Posterior cingulate gyrus (tissue), 11 donors: ENCODE measurements around the gene PARP3.

Source experiments
- DNase-seq, 10 donors: peaks; one replicate each; pipeline versions ENCODE4 v3.0.0 to v3.0.0-alpha.2; 2020 to 2021; ENCODE audit warnings: mixed read lengths in 3 of 10
- intact Hi-C: fragments of 100-400 bp; cut with DNase I; formaldehyde crosslinking; loops from one replicate; pipeline ENCODE4 v1.15.1; 2023

PARP3 gene

DNA sequence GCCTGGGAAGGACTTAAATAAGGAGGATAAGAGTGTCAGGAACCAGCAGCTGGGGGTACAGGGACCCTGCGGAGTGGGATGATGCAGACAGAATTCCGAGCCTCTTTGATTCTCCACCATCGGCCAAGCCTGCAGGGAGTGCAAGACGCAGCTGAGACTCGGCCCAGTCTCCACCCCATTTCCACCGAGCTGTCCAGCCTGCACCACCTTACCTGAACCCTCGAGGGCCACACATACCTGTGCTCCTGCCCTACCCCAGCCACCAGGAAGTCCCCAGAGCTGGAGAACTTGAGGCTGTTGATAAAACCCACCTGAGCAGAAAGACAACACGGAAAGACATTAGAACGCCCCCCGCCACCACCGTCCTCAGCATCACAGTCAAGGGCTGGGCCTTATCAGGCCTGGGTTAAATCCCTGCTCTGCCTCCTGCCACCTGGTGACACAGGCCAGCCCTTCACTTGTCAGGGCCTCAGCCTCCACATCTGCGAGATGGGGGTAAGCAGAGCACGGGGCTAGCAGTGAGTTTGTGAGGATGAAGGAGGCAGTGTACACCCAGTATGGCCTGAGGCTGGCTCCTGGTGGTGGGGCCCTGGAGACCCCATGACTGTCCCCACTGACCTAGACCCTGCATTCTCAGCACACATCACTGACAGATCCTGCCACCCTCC, 8.6 kb upstream of the PARP3 start:
- intact Hi-C loops = no loop called here
- peak in 2 of 10 donors; percentile 39 to 43 for DNase-seq

DNA sequence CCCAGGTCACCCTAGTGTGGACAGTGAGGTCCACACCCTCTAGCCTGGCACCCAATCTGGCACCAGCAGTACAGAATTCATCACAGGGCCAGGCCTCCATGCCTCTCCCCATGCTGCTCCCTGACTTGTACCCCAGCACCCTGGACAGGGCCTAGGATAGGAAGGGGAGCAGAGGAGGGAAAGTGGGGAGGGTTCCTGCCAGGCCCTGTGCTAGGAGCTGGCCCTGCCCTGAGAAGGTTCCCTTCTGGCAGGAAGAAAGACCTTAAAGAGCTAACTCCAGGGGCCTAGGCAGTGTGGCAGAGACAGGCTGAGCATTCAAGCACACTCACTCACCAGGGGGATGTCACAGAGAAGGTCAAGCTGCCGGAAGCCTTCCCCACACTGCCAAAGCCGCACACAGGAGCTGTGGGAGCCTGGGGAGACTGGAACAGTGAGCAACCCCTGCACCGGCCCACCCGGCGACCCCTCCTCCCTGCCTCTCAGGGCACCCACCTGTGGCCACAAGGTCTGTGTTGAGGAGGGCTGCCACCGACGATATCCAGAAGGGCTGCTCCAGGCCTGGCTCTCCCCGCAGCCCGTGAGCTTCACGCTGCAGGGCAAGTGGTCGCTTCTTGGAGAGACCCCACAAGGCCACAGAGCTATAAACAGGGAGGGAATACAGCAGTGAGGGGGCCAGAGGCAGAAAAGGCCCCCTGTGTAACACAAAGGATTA, 7.9 kb upstream of the PARP3 start:
- DNase-seq = peak in 2 of 10 donors; percentile 27 to 41
- intact Hi-C loops = no loop called here

DNA sequence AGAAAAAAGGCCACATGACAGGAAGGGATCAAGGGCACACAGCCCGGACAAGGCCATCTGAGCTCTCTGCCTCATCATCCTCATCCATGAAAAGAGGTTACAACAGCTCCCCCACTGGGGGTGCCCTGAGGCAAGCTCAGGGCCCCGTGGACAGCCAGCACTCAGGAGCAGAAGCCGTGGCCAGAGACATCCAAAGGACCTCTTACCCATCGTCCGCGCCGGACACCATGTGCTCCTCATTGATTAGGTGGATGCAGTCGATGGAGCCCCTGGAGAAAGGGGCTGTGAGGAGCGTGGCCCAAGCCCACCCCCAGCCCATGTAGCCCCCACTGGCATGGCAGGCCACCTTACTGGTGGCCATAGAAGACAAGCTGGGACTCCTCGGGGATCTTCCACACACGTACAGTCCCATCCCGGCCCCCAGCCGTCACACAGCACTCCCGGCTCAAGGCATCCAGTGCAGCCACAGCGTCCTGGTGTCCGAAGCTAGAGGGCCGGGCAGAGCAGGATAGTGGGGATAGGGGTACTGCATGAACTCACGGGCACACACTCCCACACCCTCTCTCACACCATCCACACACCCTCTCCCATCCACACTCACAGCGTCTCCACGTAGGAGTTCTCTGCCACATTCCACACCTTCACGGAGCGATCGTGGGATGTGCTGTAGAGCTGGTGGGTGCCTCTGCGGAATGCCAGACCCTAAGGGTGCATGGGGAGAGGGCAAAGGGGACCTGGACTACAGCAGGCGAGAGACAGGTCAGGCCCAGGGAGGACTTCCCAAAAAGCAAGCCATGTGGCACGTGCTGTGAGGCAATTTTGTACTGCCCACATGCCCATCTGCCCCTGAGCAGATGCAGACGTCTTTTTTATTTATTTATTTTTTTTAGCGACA, 6.9 kb upstream of the PARP3 start:
- peak in 2 of 10 donors; percentile 59 to 63 for DNase-seq
- intact Hi-C loops = no loop called here

DNA sequence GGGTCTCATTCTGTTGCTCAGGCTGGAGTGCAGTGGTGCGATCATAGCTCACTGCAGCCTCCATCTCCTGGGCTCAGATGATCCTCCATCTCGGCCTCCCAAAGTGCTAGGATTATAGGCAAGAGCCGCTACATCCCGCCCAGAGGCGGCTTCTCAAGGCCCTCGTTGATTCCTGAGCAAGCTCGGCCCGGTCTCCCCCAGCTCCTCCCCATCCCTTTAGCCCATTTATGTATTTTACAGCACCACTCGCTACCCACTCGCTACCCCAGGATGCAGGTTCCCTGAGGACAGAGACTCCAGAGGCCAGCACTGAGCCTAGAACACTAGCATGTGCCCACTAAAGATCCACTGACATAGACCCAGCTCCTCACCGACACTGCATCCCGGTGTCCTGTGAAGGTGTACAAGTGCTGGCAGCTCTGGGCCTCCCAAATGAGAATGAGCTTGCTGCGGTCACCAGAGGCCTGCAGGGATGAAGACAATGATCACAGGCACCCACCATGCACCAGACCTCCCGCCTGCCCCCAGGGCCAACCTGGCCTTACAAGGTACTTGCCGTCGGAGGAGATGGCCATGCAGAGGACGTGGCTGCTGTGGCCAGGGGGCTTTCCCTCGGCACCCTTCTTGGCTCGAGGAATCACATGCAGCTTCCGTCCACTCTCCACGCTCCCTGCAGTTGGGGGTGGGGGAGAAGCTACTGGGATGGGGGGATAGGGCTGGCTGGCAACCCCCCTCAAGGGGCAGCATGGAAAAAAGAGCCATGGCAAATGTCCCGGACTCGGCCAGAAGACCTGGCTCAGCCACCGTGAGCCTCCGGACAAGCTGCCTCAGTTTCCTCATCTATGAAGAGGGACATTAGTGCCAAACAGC, 6.0 kb upstream of the PARP3 start:
- peak in 2 of 10 donors; percentile 44 to 68 for DNase-seq

DNA sequence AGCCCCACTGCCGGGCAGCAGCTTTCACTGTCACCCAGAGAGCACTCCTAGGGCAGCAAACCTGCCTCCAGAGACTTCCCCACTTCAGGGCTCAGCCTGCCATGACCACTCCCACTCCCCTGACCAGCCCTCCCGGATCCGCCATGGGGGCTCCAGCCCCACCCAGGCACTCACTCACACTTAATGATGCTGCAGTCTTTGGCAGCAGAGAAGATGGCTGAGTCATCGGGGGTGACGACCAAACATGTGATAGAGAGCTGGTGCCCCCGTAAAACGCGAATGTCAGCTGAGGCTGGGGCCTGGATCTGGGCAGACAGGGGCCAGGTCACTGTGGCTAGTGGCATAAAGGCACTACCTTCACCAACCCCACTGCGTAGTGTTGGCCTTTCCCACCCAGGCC, 5.1 kb upstream of the PARP3 start:
- intact Hi-C loops = no loop called here
- peak in 2 of 10 donors; percentile 45 to 59 for DNase-seq

More for the DNA sequence above, 6.0 kb upstream of the PARP3 start:
- intact Hi-C loops = no loop called here

DNA sequence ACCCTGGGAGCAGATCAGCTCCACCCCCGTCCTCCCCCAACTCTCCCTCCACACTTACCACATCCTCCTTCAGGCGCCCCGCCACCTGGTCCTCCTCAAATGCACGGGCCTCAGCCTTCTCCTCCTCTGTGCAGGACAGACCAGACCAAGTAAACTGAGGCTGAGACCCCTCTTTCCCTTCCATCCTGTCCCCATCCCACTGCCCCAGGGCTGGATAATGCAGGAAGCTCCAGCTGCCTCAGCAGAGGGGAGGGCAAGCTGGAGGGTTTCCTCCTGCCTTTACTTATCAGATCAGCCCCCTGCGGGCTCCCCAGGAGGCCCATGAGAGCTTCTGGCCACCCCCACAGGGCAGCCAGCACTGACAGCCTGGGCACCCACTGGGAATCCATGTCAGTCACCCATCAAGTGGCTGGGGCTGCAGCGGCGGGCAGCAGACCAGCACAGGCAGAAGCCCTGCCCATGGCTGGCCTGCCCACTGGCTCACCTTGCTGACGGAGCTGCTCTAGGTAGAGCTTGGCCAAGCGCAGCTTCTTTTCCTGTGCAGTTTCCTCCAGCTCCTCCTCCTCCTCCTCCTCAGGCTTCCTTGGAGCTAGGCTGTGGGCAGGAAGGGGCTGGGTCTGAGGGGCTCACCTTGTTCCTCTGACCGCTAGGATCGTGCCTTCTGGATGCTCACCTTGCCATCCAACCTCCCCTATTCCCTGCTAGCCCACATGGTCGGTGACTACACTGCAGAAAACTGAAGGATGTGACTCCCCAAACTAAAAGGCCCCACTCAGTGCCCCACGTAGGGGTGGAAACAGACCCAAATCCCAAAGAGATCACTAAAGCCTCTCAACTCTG, 4.3 kb upstream of the PARP3 start:
- intact Hi-C loops = no loop called here
- DNase-seq = peak in 2 of 10 donors; percentile 31 to 74

DNA sequence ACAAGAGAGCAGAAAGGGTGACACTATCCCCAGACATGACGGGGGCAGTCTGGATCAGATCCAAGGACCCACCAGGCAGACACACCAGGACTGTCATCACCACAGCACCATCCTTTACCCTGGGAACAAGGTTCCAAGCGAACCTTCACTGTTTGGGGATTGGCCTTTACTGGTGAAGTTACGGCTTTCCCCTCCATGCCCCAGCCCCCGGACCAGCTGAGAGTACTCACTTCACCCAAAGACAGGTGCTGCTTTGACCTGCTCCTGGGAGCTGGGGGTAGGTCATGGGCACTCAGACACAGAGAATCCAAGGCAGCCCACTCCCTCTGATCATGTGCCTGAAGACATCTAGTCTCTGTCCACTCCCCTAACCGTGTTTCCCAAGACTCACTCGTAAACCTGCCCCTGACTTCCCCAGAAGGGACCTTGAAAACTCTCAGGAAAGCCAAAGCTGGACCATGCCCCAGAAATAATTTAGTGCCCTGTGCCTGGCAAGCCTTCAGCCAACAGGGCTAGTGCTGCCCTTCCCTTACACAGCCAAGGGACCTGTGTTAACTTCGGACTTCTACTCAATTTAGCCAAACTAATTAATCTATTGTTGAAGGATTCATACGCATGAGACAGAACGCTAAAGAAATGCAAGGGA, 3.3 kb upstream of the PARP3 start:
- intact Hi-C loops = no loop called here
- peak in 2 of 10 donors; percentile 22 to 32 for DNase-seq

DNA sequence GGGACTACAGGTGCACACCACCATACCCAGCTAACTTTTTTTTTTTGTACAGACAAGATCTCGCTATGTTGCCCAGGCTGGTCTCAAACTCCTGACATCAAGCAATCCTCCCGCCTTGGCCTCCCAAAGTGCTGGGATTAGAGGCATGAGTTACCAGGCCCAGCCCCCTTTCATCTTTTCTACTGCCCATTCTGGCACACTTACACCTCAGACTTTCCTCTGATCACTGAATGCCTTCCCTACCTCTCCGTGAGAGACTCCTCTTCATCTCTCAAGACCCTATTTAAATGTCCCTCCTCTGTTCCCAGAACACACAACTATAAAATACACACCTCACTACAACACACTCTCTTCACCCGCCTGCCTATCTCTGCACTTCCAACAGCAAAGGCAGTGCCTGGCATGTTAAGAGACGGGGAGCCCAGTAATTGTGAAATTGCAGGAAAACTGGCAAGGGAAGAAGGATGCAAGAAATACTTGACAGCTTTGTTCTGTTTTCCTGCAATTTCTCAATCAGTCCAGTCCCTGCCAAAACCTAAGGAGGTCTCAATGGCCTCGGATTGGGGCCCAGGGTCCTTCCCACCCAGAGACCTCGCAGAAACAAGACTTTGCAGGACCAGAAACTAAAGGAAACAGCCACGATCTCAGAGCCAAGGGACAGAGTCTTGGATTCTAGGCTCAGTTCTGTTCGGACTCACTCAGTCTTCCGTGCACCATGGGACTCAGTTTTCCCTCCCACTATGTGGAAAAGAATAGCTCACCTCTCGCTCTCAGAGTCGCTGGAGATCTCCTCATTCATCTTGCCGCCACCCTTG, 1.3 kb upstream of the PARP3 start:
- intact Hi-C loops = no loop called here
- peak in 2 of 10 donors; percentile 23 to 49 for DNase-seq

DNA sequence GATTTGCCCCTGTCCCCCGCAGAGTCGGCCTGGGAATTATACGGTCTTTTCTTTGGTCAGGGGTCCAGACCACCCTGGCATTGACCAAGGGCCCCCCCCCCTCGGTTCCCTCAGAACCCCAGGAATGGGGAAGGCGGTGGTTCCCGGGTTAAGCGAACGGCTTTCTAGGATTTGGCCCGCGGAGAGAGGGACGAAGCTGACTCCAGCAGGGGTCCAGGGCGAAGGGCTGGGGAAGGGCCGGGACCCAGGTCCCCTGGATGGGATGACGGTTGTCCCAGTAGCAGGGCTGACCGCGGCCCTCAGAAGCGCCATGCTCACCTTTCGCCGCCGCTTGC, 733 bp upstream of the PARP3 start:
- intact Hi-C loops = no loop called here
- no peak for DNase-seq

DNA sequence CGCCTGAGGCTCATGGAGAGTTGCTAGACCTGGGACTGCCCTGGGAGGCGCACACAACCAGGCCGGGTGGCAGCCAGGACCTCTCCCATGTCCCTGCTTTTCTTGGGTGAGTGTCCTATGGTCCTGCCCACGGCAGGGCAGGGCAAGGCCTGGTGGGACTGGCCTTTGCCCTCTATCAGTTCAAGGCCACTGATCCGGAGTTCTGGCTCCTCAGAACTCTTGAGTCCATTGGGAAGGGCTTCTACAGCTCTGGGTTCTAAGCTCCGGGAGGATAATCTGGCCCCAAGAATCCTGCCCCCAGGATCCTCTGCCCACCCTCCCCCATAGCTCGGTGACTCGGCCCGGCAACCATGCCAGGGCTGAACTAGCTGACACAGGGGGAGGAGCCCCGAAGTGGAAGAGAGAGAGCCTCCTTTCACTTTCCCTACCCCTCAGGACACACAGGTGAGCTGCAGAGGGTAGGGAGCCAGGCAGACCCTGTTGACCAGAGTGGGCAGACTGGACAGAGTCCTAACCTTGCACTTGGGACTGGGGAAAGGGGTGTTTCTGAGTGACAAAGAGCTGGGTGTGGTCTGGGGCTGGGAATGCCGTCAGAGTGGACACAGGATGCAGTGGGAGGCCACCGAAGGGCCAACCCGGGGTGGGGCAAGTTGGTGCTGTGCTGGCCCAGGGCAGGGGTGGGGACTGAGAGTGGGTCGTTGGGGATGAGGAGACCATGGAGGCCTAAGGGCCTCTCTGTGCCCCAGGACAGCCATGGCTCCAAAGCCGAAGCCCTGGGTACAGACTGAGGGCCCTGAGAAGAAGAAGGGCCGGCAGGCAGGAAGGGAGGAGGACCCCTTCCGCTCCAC, 664 bp downstream of the PARP3 start:
- peak in 4 of 10 donors; percentile 26 to 86 (median 75) for DNase-seq
- intact Hi-C loops = loop anchor here (1.0 kb wide), 2 partner anchors 31 to 53 kb away; partner anchors contain the start of gene ABHD14B

DNA sequence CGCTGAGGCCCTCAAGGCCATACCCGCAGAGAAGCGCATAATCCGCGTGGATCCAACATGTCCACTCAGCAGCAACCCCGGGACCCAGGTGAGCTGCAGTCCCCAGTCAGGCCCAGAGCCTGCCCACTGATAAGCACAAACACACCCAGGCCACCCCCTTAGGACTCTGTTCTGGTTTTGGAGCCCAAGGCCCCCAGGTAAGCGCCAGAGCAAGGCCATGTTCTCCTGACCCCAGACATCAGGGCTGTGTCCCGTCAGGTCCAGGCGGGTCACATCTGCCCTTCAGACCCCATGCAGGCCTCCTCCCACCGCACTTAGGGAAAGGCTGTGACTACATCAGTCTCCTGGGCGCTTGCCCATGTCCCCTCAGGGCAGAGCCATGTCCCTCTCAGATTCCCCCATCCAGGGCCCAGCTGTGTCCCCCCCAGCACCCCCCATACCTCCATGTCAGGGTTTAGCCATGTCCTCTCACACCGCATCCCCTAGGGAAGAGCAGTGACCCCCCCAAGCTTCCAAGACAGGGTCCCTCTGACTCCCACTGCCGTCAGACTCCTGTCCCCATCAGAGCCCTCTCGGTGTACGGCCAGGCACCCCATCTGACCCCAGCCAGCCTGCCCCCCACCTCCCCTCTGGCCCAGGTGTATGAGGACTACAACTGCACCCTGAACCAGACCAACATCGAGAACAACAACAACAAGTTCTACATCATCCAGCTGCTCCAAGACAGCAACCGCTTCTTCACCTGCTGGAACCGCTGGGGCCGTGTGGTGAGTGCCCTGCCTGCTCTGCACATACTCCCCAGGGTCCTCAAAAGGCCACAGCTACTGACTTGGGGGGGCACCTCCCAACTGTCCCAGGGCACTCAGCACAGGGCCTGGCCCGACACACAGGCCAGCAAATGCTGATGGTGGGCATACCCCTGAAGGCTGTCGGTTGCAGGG, 1.6 kb downstream of the PARP3 start:
- intact Hi-C loops = no loop called here

DNA sequence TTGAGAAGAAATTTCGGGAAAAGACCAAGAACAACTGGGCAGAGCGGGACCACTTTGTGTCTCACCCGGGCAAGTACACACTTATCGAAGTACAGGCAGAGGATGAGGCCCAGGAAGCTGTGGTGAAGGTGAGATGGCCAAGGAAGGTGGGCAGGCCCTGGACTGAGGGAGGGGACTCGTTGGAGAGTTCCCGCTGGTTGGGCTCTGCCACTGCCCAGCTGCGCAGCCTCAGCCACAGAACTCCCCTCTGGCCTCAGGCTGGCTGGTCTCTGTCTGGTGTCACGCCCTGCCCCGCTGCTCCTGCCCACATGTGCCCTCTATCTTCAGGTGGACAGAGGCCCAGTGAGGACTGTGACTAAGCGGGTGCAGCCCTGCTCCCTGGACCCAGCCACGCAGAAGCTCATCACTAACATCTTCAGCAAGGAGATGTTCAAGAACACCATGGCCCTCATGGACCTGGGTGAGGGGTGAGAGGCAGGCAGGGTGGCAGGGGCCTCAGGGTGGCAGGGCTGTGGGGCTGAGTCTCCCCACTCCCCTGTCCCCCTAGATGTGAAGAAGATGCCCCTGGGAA, 2.4 kb downstream of the PARP3 start:
- peak in 4 of 10 donors; percentile 8 to 74 (median 42) for DNase-seq
- intact Hi-C loops = no loop called here

More for the DNA sequence above, 1.6 kb downstream of the PARP3 start:
- peak in 3 of 10 donors; percentile 48 to 73 (median 63) for DNase-seq

DNA sequence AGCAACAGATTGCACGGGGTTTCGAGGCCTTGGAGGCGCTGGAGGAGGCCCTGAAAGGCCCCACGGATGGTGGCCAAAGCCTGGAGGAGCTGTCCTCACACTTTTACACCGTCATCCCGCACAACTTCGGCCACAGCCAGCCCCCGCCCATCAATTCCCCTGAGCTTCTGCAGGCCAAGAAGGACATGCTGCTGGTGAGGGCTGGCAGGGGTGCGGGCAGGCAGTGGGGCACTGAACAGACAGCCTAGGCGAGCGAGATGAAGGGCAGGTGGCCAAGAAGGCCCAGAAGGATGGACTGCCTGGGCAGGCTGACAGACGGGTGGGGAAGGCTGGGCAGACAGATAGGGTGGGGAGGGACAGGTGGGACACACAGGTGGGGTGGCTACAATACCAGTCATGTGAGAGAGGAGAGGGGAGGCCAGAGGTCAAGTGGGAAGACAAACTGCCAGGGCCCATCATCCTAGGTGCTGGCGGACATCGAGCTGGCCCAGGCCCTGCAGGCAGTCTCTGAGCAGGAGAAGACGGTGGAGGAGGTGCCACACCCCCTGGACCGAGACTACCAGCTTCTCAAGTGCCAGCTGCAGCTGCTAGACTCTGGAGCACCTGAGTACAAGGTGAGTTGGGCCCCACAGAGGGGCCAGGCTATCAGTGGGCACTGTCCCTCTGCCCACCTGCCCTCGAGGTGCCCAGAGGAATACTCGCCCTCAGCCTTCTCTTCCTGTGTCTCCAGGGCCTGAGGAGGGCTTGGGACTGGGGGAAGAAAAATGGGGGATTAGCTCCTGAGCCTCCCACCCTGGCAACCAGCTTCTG, 3.1 kb downstream of the PARP3 start:
- intact Hi-C loops = no loop called here
- peak in 4 of 10 donors; percentile 19 to 77 (median 55) for DNase-seq

DNA sequence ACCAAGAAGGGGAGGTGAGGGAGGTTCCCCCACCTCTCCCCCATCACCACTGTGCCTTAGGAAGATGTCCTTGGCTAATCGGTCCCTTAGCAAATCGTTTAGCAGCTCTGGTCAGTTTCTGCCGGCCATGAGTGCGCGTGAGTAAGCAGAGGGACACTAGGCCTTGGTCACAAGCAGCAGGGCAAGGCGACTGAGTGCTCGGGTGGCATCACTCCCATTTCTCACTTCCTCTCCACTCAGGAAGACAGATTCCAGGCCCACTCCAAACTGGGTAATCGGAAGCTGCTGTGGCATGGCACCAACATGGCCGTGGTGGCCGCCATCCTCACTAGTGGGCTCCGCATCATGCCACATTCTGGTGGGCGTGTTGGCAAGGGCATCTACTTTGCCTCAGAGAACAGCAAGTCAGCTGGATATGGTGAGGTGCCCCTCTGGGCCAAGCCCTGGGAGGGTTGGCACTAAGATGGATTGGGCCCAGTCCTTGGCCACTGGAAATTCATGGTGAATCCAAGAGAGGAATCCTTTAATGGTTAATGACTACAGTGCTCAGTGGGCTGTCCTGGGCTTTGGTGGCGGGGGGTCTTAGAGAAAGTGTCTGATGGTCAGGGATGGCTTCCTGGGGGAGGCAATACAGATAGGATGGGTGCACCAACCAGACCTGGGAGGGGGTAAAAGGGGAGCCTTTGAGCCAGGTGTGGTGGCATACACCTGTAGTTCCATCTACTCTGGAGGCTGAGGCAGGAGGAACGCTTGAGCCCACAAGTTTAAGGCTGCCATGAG, 4.0 kb downstream of the PARP3 start:
- intact Hi-C loops = no loop called here
- peak in 4 of 10 donors; percentile 2 to 61 (median 58) for DNase-seq
